H1 (cell line): ENCODE results near the gene ARHGAP26. TPM values are rescaled to one million over a fixed set of nuclear protein-coding genes. Genes with fewer than 3 reads are reported as not detected.

Experiments used
- CTCF ChIA-PET: fragments of 300-600 bp; sonication (Branson Sonifier 250); formaldehyde crosslinking; loops from one replicate; lab custom pipeline; 2021; ENCODE audit not compliant: partially characterized antibody; lab: Charles Lee
- POLR2A ChIA-PET: fragments of 300-600 bp; sonication (Branson Sonifier 250); formaldehyde crosslinking; loops from one replicate; lab custom pipeline; 2021; ENCODE audit warnings: inconsistent platforms; ENCODE audit not compliant: partially characterized antibody; lab: Charles Lee
- DNase-seq, 2 experiments: peaks; one replicate each; pipeline versions ENCODE4 v3.0.0 to v3.0.0-alpha.2; 2010 to 2022; ENCODE audit warnings: low spot score in 2 of 2, low read depth in 1 of 2, mixed read lengths in 1 of 2
- FAIRE-seq: peaks from 2 replicates; lab custom pipeline; 2011; peaks lifted over from hg19 to GRCh38; lab: Jason Lieb, UNC
- H2AFZ ChIP-seq: 2 replicates; pipeline ENCODE4 v1.8.1; 2012; ENCODE audit warnings: low read length, inconsistent platforms
- H2AK5ac ChIP-seq: 2 replicates; pipeline ENCODE4 v1.6.1; 2013; ENCODE audit warnings: low read depth, low read length
- H2BK120ac ChIP-seq: replicated peaks from 2 replicates; pipeline ENCODE3; 2013; ENCODE audit warnings: low read depth, low read length, inconsistent platforms
- H2BK12ac ChIP-seq: 2 replicates; pipeline ENCODE4 v1.6.1; 2013; ENCODE audit warnings: low read depth, low read length
- H2BK15ac ChIP-seq: 2 replicates; pipeline ENCODE4 v1.6.1; 2013; ENCODE audit warnings: low read length
- H2BK20ac ChIP-seq: 2 replicates; pipeline ENCODE4 v1.6.1; 2013; ENCODE audit warnings: low read length
- H2BK5ac ChIP-seq: 2 replicates; pipeline ENCODE4 v1.6.1; 2013; ENCODE audit warnings: low read depth, low read length
- H3K14ac ChIP-seq: 2 replicates; pipeline ENCODE4 v1.6.1; 2013; ENCODE audit warnings: inconsistent platforms; ENCODE audit not compliant: insufficient read length
- H3K18ac ChIP-seq: 2 replicates; pipeline ENCODE4 v1.6.1; 2013; ENCODE audit warnings: low read length; ENCODE audit errors: extremely low read depth
- H3K23ac ChIP-seq: 2 replicates; pipeline ENCODE4 v1.6.1; 2013; ENCODE audit warnings: inconsistent platforms; ENCODE audit not compliant: insufficient read length
- H3K23me2 ChIP-seq: 2 replicates; pipeline ENCODE4 v1.6.1; 2013; ENCODE audit warnings: low read depth, low read length
- H3K27ac ChIP-seq: 2 replicates; pipeline ENCODE4 v1.6.1; 2011; ENCODE audit warnings: low read depth, low read length, inconsistent platforms
- H3K27me3 ChIP-seq, 4 experiments: replicated peaks in 1 of 4; 1 replicate in 1 of 4; 2 replicates in 3 of 4; pipeline versions ENCODE4 v1.6.1 to v1.8.1; 2011 to 2013; ENCODE audit warnings: low read length in 3 of 4, mild to moderate bottlenecking in 3 of 4, inconsistent platforms in 2 of 4, mixed read lengths in 2 of 4, moderate library complexity in 1 of 4; ENCODE audit not compliant: control insufficient read depth in 3 of 4, insufficient read depth in 3 of 4; ENCODE audit errors: extremely low read depth in 1 of 4
- H3K36me3 ChIP-seq, 4 experiments: 2 replicates each; pipeline versions ENCODE4 v1.6.1 to v1.8.1; 2011 to 2013; ENCODE audit warnings: mild to moderate bottlenecking in 4 of 4, low read length in 3 of 4, moderate library complexity in 2 of 4, control low read depth in 1 of 4, inconsistent platforms in 1 of 4; ENCODE audit not compliant: insufficient read depth in 4 of 4, control insufficient read depth in 2 of 4
- H3K4ac ChIP-seq: replicated peaks from 2 replicates; pipeline ENCODE3; 2013; ENCODE audit warnings: low read length, low read depth, mixed read lengths, inconsistent platforms; ENCODE audit not compliant: insufficient read length
- H3K4me1 ChIP-seq, 4 experiments: replicated peaks in 1 of 4; 1 replicate in 1 of 4; 2 replicates in 3 of 4; pipeline versions ENCODE4 v1.6.1 to v1.8.1; 2011 to 2013; ENCODE audit warnings: low read length in 3 of 4, inconsistent platforms in 2 of 4, mixed read lengths in 1 of 4; ENCODE audit not compliant: insufficient read depth in 4 of 4, control insufficient read depth in 3 of 4
- H3K4me2 ChIP-seq, 2 experiments: 2 replicates each; pipeline versions ENCODE4 v1.6.1 to v1.8.1; 2011 to 2013; ENCODE audit warnings: low read depth in 2 of 2, low read length in 2 of 2, control low read depth in 1 of 2, inconsistent platforms in 1 of 2, mild to moderate bottlenecking in 1 of 2; ENCODE audit not compliant: insufficient read depth in 1 of 2
- H3K4me3 ChIP-seq, 4 experiments: fragments of 200-600, 300-600 bp in 1 of 4; sonication (generic), shearing (Covaris generic), sonication (Bioruptor Twin) in 1 of 4; 2 replicates each; pipeline versions ENCODE4 v1.5.1 to v1.8.1; 2011 to 2016; ENCODE audit warnings: low read length in 4 of 4, low read depth in 3 of 4, control low read depth in 2 of 4, inconsistent platforms in 2 of 4, mild to moderate bottlenecking in 2 of 4, mixed read lengths in 1 of 4, moderate library complexity in 1 of 4; ENCODE audit not compliant: insufficient read depth in 2 of 4; ENCODE audit errors: extremely low read depth in 1 of 4
- H3K56ac ChIP-seq: replicated peaks from 2 replicates; pipeline ENCODE3; 2013; ENCODE audit warnings: low read depth, mild to moderate bottlenecking, mixed read lengths, low read length, inconsistent platforms; ENCODE audit not compliant: insufficient read length
- H3K79me1 ChIP-seq: 2 replicates; pipeline ENCODE4 v1.6.1; 2013; ENCODE audit warnings: low read depth, low read length, control low read depth
- H3K79me2 ChIP-seq, 2 experiments: 2 replicates each; pipeline versions ENCODE4 v1.6.1 to v1.8.1; 2012 to 2013; ENCODE audit warnings: low read length in 2 of 2, mild to moderate bottlenecking in 2 of 2, inconsistent platforms in 1 of 2; ENCODE audit not compliant: insufficient read depth in 2 of 2, control insufficient read depth in 1 of 2
- H3K9ac ChIP-seq, 4 experiments: replicated peaks in 1 of 4; 1 replicate in 1 of 4; 2 replicates in 3 of 4; pipeline versions ENCODE4 v1.6.1 to v1.8.1; 2011 to 2013; ENCODE audit warnings: low read depth in 3 of 4, low read length in 3 of 4, control low read depth in 2 of 4, mild to moderate bottlenecking in 2 of 4, moderate library complexity in 2 of 4, inconsistent platforms in 1 of 4; ENCODE audit errors: extremely low read depth in 1 of 4
- H3K9me3 ChIP-seq, 2 experiments: 2 replicates each; pipeline versions ENCODE4 v1.6.1 to v1.8.1; 2012 to 2013; ENCODE audit warnings: mild to moderate bottlenecking in 2 of 2, moderate library complexity in 2 of 2, control low read depth in 1 of 2, inconsistent platforms in 1 of 2, low read depth in 1 of 2, low read length in 1 of 2, mixed read lengths in 1 of 2; ENCODE audit not compliant: insufficient read depth in 2 of 2
- H4K20me1 ChIP-seq, 2 experiments: replicated peaks in 1 of 2; 2 replicates each; pipeline versions ENCODE3 to v1.8.1; 2011 to 2013; ENCODE audit warnings: inconsistent platforms in 2 of 2, low read length in 2 of 2, mild to moderate bottlenecking in 1 of 2; ENCODE audit not compliant: insufficient read depth in 2 of 2, control insufficient read depth in 1 of 2
- H4K5ac ChIP-seq: 2 replicates; pipeline ENCODE4 v1.6.1; 2013; ENCODE audit warnings: low read length, low read depth, mixed read lengths, inconsistent platforms; ENCODE audit not compliant: insufficient read length
- H4K8ac ChIP-seq: 2 replicates; pipeline ENCODE4 v1.8.0; 2013; ENCODE audit warnings: mild to moderate bottlenecking, moderate library complexity, low read length, inconsistent platforms; ENCODE audit not compliant: insufficient read depth; ENCODE audit errors: extremely low read depth
- H4K91ac ChIP-seq: replicated peaks from 2 replicates; pipeline ENCODE3; 2013; ENCODE audit warnings: low read length, mixed read lengths, inconsistent platforms; ENCODE audit not compliant: insufficient read length
- ASH2L ChIP-seq: fragments of 200-600, 300-600 bp; sonication (generic); IDR thresholded peaks from one replicate; pipeline ENCODE4 v1.7.1; 2017; ENCODE audit warnings: low read length
- BACH1 ChIP-seq: IDR thresholded peaks from 2 replicates; pipeline ENCODE4 v1.6.1; 2012; ENCODE audit warnings: low read length, improper control_type of control experiment
- BRCA1 ChIP-seq: IDR thresholded peaks from 2 replicates; pipeline ENCODE4 v1.6.1; 2012; ENCODE audit warnings: low read depth, low read length, improper control_type of control experiment
- CEBPB ChIP-seq: IDR thresholded peaks from 2 replicates; pipeline ENCODE4 v1.6.1; 2012; ENCODE audit warnings: low read depth, low read length
- CTBP2 ChIP-seq: IDR thresholded peaks from 2 replicates; pipeline ENCODE4 v1.7.0; 2011; ENCODE audit warnings: borderline replicate concordance, mild to moderate bottlenecking, moderate library complexity, mixed read lengths, low read length; ENCODE audit not compliant: insufficient read depth, insufficient read length
- JUN ChIP-seq: IDR thresholded peaks from 2 replicates; pipeline ENCODE4 v1.6.1; 2011; ENCODE audit warnings: low read depth, mild to moderate bottlenecking, improper control_type of control experiment, low read length
- KDM5A ChIP-seq: fragments of 200-600 bp; IDR thresholded peaks from 2 replicates; pipeline ENCODE4 v1.7.1; 2012; ENCODE audit warnings: mild to moderate bottlenecking, low read length, inconsistent platforms, mixed read lengths
- MAFK ChIP-seq: IDR thresholded peaks from 2 replicates; pipeline ENCODE4 v1.6.1; 2012; ENCODE audit warnings: low read depth, mild to moderate bottlenecking, improper control_type of control experiment, low read length
- POLR2A ChIP-seq, 2 experiments: IDR thresholded peaks; 1 replicate in 1 of 2; 2 replicates in 1 of 2; pipeline ENCODE4 v1.6.1; 2011; ENCODE audit warnings: low read depth in 2 of 2, low read length in 2 of 2, mild to moderate bottlenecking in 2 of 2; ENCODE audit errors: control extremely low read depth in 1 of 2
- POLR2AphosphoS5 ChIP-seq: IDR thresholded peaks from 2 replicates; pipeline ENCODE4 v1.6.1; 2011; ENCODE audit warnings: low read depth, low read length
- RFX5 ChIP-seq: IDR thresholded peaks from 2 replicates; pipeline ENCODE4 v1.6.1; 2011; ENCODE audit warnings: low read depth, low read length, improper control_type of control experiment, borderline replicate concordance
- RNF2 ChIP-seq: fragments of 200-900, 300-1000 bp; sonication (generic); IDR thresholded peaks from 2 replicates; pipeline ENCODE4 v1.7.1; 2016; ENCODE audit warnings: borderline replicate concordance, low read depth, mild to moderate bottlenecking, antibody characterized with exemption, low read length; ENCODE audit not compliant: poor library complexity, severe bottlenecking; ENCODE audit errors: missing control alignments
- RXRA ChIP-seq: IDR thresholded peaks from 2 replicates; pipeline ENCODE4 v1.6.1; 2011; ENCODE audit warnings: low read depth, mild to moderate bottlenecking, low read length, moderate library complexity; ENCODE audit not compliant: insufficient read depth
- SIRT6 ChIP-seq: IDR thresholded peaks from one replicate; pipeline ENCODE4 v1.7.1; 2012; ENCODE audit warnings: low read length, inconsistent platforms
- TAF1 ChIP-seq: IDR thresholded peaks from 2 replicates; pipeline ENCODE4 v1.6.1; 2011; ENCODE audit warnings: mild to moderate bottlenecking, low read depth, low read length
- TBP ChIP-seq: IDR thresholded peaks from 2 replicates; pipeline ENCODE4 v1.6.1; 2011; ENCODE audit warnings: low read depth, low read length, improper control_type of control experiment
- WGBS, 2 experiments: shearing (Covaris generic) in 1 of 2; methylation state at CpG; one replicate each; pipeline versions ENCODE4 v1.1.6 to v1.1.7; 2013 to 2015; ENCODE audit warnings: low lambda C conversion rate in 2 of 2, mixed read lengths in 2 of 2, inconsistent platforms in 1 of 2, low coverage in 1 of 2, missing lambda C conversion rate in 1 of 2; ENCODE audit not compliant: insufficient replicate concordance in 2 of 2, insufficient coverage in 1 of 2, insufficient read length in 1 of 2; ENCODE audit errors: extremely low coverage in 1 of 2, missing lambda C conversion rate in 1 of 2; 5-methylcytosine and 5-hydroxymethylcytosine counted together
- polyA plus RNA-seq, 7 experiments: library from polyadenylated mRNA; depleted of rRNA in 3 of 7; stranded (reverse) in 5 of 7; unstranded in 2 of 7; fragments of >200 nt in 5 of 7; fragments of 200-250 nt in 2 of 7; gene quantifications; 1 replicate in 5 of 7; 2 replicates in 1 of 7; 4 replicates in 1 of 7; pipeline versions ENCODE4 v1.2.1 to v1.2.3, GENCODE V29; 2011 to 2013; ENCODE audit warnings: missing spikeins in 2 of 7, mixed read lengths in 2 of 7
- total RNA-seq: library from RNA; stranded (reverse); fragmentation: NEBNext Ultra II Directional; extraction: Animal tissue kit (Norgen Biotek cat#: 25700); gene quantifications from 2 replicates; pipeline ENCODE4 v1.2.1, GENCODE V29; 2021

Gene ARHGAP26
- total and polyA plus RNA-seq, 2 of the 8 experiments (the other 6 are each of a cell fraction or from before 2014, with no cell fraction given) = 7.1 to 24.8 TPM

DNA sequence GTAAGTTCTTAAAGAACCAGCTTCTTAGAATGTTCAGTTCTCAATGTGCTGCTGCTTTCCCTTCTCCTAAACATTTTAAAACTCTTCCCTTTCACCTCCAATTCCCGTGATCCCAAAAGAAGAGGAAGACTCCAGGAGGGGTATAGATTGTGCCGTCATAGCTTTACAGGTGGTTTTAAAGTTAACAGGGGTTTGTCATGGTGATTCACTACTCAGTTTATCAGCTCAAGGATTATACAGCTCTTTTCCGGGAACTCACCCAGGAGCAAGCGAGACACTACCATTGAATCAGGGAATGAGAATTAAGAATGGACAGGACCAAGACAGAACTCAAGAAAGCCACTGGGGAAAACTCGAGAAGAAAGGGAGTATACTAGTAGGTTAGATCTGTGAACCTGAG is 454.5 kb downstream of the ARHGAP26 start:
- ChIA-PET POLR2A (no interaction called here), CTCF (interaction anchor here (0.8 to 3.1 kb wide), 4 partner anchors 8 to 19 kb away, joined by 3 to 9 read pairs (median 6); no protein-coding TSS in a partner anchor)
- H3K27me3 ChIP-seq = no peaks in the 10 kb centered on the region
- TF ChIP-seq MAFK (no peak), JUN (no peak), ASH2L (no peak), RFX5 (no peak), TAF1 (no peak), BRCA1 (no peak), SIRT6 (no peak), CTBP2 (no peak), KDM5A (no peak), RNF2 (no peak), BACH1 (no peak), CEBPB (no peak), POLR2A (IDR thresholded peaks at IDR 0.05; ENCODE audit: control extremely low read depth in 1 of 2, low read depth in 2 of 2, low read length in 2 of 2) (no peak), POLR2AphosphoS5 (no peak), TBP (no peak), RXRA (no peak)

More for the DNA sequence above, 454.5 kb downstream of the ARHGAP26 start:
- Histone ChIP-seq H3K4me1 (peaks cover 0 to 4% (median 1%) of the 10 kb centered on the region in 4 experiments; a peak in 2 of 7 replicates), H2BK5ac (no peak overlapping the region), H3K18ac (no peak overlapping the region), H3K4me2 (no peak overlapping the region), H4K8ac (no peak overlapping the region), H2AFZ (no peak overlapping the region), H3K79me2 (no peaks in the 10 kb centered on the region), H2BK12ac (no peak overlapping the region), H4K20me1 (no peaks in the 10 kb centered on the region), H3K56ac (no peak overlapping the region), H3K9ac (no peak overlapping the region), H3K27ac (no peak overlapping the region), H2BK20ac (no peak overlapping the region), H4K91ac (no peak overlapping the region), H4K5ac (no peak overlapping the region), H3K4ac (no peak overlapping the region), H3K9me3 (no peaks in the 10 kb centered on the region), H3K14ac (no peak overlapping the region), H3K36me3 (no peaks in the 10 kb centered on the region), H3K4me3 (no peak overlapping the region), H3K79me1 (no peaks in the 10 kb centered on the region), H3K23ac (no peak overlapping the region), H2BK15ac (no peak overlapping the region), H2BK120ac (no peak overlapping the region), H2AK5ac (no peak overlapping the region), H3K23me2 (peaks cover 2% of the 10 kb centered on the region; the same call in 1 of the 2 replicates)
- 93% methylated on average over 5 of the region's 5 CpGs; no CpG with 5 or more reads in 1 of the 2 experiments for WGBS, 2 experiments
- DNase-seq (no peak), FAIRE-seq (no peak)
